GM12878 (cell line): ENCODE data around the gene METRN. TPM values are rescaled to one million over a fixed set of nuclear protein-coding genes. Genes with fewer than 3 reads are reported as not detected.
"Not testable (repeated sequence)": the region's sequence is repeated elsewhere in the genome, so short reads cannot be mapped to it uniquely, and the experiment has no call there.

Source experiments
- ATAC-seq: fragments of 200-7000 bp; cut with Tn5 transposase; 3 replicates; pipeline ENCODE4 v1.9.1; 2020; ENCODE audit warnings: mild to moderate bottlenecking, moderate library complexity
- BruUV-seq: library from RNA; stranded (reverse); fragments of 400-500 nt; replicated peaks from 2 replicates; lab custom pipeline; 2021; lab: Mats Ljungman, UMichigan
- CTCF ChIA-PET: fragments of 300-600 bp; sonication (Branson Sonifier 250); formaldehyde crosslinking; extraction: SDS; loops from one replicate; lab custom pipeline; 2021; ENCODE audit warnings: inconsistent platforms; lab: Yijun Ruan, JAX
- POLR2A ChIA-PET: fragments of 350-600 bp; formaldehyde crosslinking; extraction: SDS; loops from one replicate; lab custom pipeline; 2021; ENCODE audit warnings: inconsistent platforms; lab: Charles Lee
- RAD21 ChIA-PET: fragments of 300-600 bp; sonication (Branson Sonifier 250); formaldehyde crosslinking; loops from one replicate; lab custom pipeline; 2023; ENCODE audit warnings: antibody characterized with exemption; ENCODE audit not compliant: unreplicated experiment; lab: Charles Lee
- SMC1A ChIA-PET: fragments of 300-600 bp; sonication (Branson Sonifier 250); formaldehyde crosslinking; loops from one replicate; lab custom pipeline; 2023; ENCODE audit not compliant: unreplicated experiment, uncharacterized antibody; lab: Charles Lee
- DNase-seq: peaks from one replicate; pipeline ENCODE4 v3.0.0-alpha.2; 2011; ENCODE audit warnings: low read depth, low spot score
- FAIRE-seq: peaks from 3 replicates; lab custom pipeline; 2011; peaks lifted over from hg19 to GRCh38; lab: Jason Lieb, UNC
- H2AFZ ChIP-seq: 2 replicates; pipeline ENCODE4 v1.6.0; 2011; ENCODE audit warnings: low read depth, low read length, control low read depth; ENCODE audit not compliant: control insufficient read depth
- H3K27ac ChIP-seq: 2 replicates; pipeline ENCODE4 v1.5.1; 2011; ENCODE audit warnings: control low read depth; ENCODE audit not compliant: control insufficient read depth, insufficient read depth
- H3K27me3 ChIP-seq, 2 experiments: replicated peaks in 1 of 2; 2 replicates each; pipeline versions ENCODE4 v1.6.0 to v1.6.1; 2011; ENCODE audit warnings: low read length in 1 of 2; ENCODE audit not compliant: control insufficient read depth in 2 of 2, insufficient read depth in 2 of 2
- H3K36me3 ChIP-seq, 2 experiments: 2 replicates each; pipeline ENCODE4 v1.5.1; 2011; ENCODE audit warnings: low read length in 1 of 2; ENCODE audit not compliant: control insufficient read depth in 2 of 2, insufficient read depth in 2 of 2
- H3K4me1 ChIP-seq: 2 replicates; pipeline ENCODE4 v1.6.1; 2011; ENCODE audit warnings: mild to moderate bottlenecking, low read length, moderate library complexity, mixed read lengths; ENCODE audit not compliant: control insufficient read depth, insufficient read depth
- H3K4me2 ChIP-seq: 2 replicates; pipeline ENCODE4 v1.6.0; 2011; ENCODE audit warnings: control low read depth; ENCODE audit not compliant: control insufficient read depth, insufficient read depth
- H3K4me3 ChIP-seq: fragments of 200-600 bp; sonication (generic); 2 replicates; pipeline ENCODE4 v1.5.1; 2016
- H3K79me2 ChIP-seq: 2 replicates; pipeline ENCODE4 v1.6.0; 2011; ENCODE audit warnings: low read length; ENCODE audit not compliant: control insufficient read depth, insufficient read depth
- H3K9ac ChIP-seq: 2 replicates; pipeline ENCODE4 v1.8.0; 2011; ENCODE audit warnings: low read length, control low read depth, mixed read lengths; ENCODE audit not compliant: control insufficient read depth, insufficient read depth
- H3K9me3 ChIP-seq: replicated peaks from 3 replicates; pipeline ENCODE4 v1.5.1; 2011; ENCODE audit warnings: mild to moderate bottlenecking, low read length; ENCODE audit not compliant: control insufficient read depth, insufficient read depth
- H4K20me1 ChIP-seq: 2 replicates; pipeline ENCODE4 v1.6.0; 2011; ENCODE audit not compliant: control insufficient read depth, insufficient read depth
- NBN ChIP-seq: fragments of 450-650 bp; IDR thresholded peaks from 2 replicates; pipeline ENCODE4 v1.6.1; 2016
- NR2C1 ChIP-seq: fragments of 450-650 bp; IDR thresholded peaks from 2 replicates; pipeline ENCODE4 v1.6.1; 2017; ENCODE audit warnings: antibody characterized with exemption, mild to moderate bottlenecking, moderate library complexity
- NR2F1 ChIP-seq: fragments of 450-650 bp; conservative IDR thresholded peaks from 2 replicates; pipeline ENCODE4 v1.6.1; 2017; ENCODE audit warnings: mild to moderate bottlenecking
- POLR2A ChIP-seq: IDR thresholded peaks from 2 replicates; pipeline ENCODE4 v1.6.1; 2011; ENCODE audit warnings: low read depth, mild to moderate bottlenecking, low read length
- SMAD1 ChIP-seq: fragments of 450-650 bp; IDR thresholded peaks from 2 replicates; pipeline ENCODE4 v1.6.1; 2018; ENCODE audit warnings: mild to moderate bottlenecking, low read depth; ENCODE audit not compliant: partially characterized antibody
- WGBS: methylation state at CpG from one replicate; pipeline ENCODE4 v1.1.6; 2016; ENCODE audit warnings: low lambda C conversion rate; ENCODE audit not compliant: insufficient replicate concordance, insufficient coverage; ENCODE audit errors: missing lambda C conversion rate; 5-methylcytosine and 5-hydroxymethylcytosine counted together
- in situ Hi-C: fragments of 300-500 bp; cut with MboI; formaldehyde crosslinking; loops from 9 replicates; pipeline ENCODE4 v1.14.3; 2018; ENCODE audit warnings: mixed read lengths
- intact Hi-C: fragments of 100-400 bp; cut with micrococcal nuclease; formaldehyde crosslinking; loops from one replicate; pipeline ENCODE4 v1.14.2; 2022; ENCODE audit not compliant: unreplicated experiment
- polyA plus RNA-seq, 11 experiments: library from polyadenylated mRNA; depleted of rRNA in 4 of 11; unstranded in 6 of 11; stranded (reverse) in 5 of 11; fragments of >200 nt; fragmentation: Nextera tagmentation in 4 of 11; fragmentation: Illumina TruSeq in 1 of 11; extraction: Ambion mirVana in 4 of 11; extraction: Trizol in 1 of 11; gene quantifications; 1 replicate in 1 of 11; 2 replicates in 10 of 11; pipeline versions ENCODE4 v1.2.1 to v1.2.3, GENCODE V29; 2011 to 2016; ENCODE audit warnings: inconsistent platforms in 2 of 11, missing spikeins in 2 of 11, low read depth in 1 of 11
- total RNA-seq, 4 experiments: library from RNA; depleted of rRNA in 3 of 4; stranded (reverse); fragments of >200 nt in 3 of 4; fragmentation: Illumina TruSeq in 1 of 4; extraction: Trizol in 1 of 4; gene quantifications; 2 replicates each; pipeline versions ENCODE4 v1.2.1 to v1.2.3, GENCODE V29; 2013 to 2021
- TF ChIP-seq, protein P1 (sequence below): IDR thresholded peaks from 2 replicates; pipeline ENCODE4 v1.6.1; 2011; ENCODE audit warnings: mild to moderate bottlenecking, low read depth, low read length, moderate library complexity; ENCODE audit not compliant: insufficient replicate concordance
- TF ChIP-seq, protein P2 (sequence below): fragments of 450-650 bp; IDR thresholded peaks from 2 replicates; pipeline ENCODE4 v1.6.1; 2016; ENCODE audit warnings: mild to moderate bottlenecking

Gene METRN
- total and polyA plus RNA-seq, 10 of the 15 experiments (the other 5 are each of a cell fraction or from before 2014, with no cell fraction given): 0.11 to 12.8 (median 1.1) TPM; not detected in 1

GRCh38 chr16:689175-689897 lies 25.6 kb upstream of the METRN start:
- peak overlapping the region; percentile 96 for H3K9ac ChIP-seq
- SMC1A ChIA-PET: no interaction called here
- no peak overlapping the region for H2AFZ ChIP-seq
- no peaks in the 10 kb centered on the region; the same call in 2 of the 3 replicates for H3K9me3 ChIP-seq
- no peak for DNase-seq
- peak overlapping the region; percentile 73 for H3K27ac ChIP-seq
- CTCF ChIA-PET: interaction anchor here (1.0 to 1.6 kb wide), 4 partner anchors 9 to 97 kb away, joined by 3 to 4 read pairs (median 3); partner anchors contain the start of gene STUB1
- in situ Hi-C loops: no loop called here
- 78% methylated on average over 26 of the region's 26 CpGs for WGBS
- H3K4me1 ChIP-seq: peaks cover 4% of the 10 kb centered on the region
- ATAC-seq: no peak
- peak overlapping the region; percentile 93 for H3K4me3 ChIP-seq
- POLR2A ChIA-PET: interaction anchor here (0.9 to 2.0 kb wide), 2 partner anchors 8 to 20 kb away, joined by 3 to 13 read pairs; partner anchors contain the start of gene STUB1
- H3K27me3 ChIP-seq: peaks cover 0 to 1% of the 10 kb centered on the region in 2 experiments; a peak in 1 of 4 replicates
- no peaks in the 10 kb centered on the region for H4K20me1 ChIP-seq
- H3K79me2 ChIP-seq: peaks cover 9% of the 10 kb centered on the region
- no TSS peak for BruUV-seq
- RAD21 ChIA-PET: interaction anchor here (1.0 kb wide), 2 partner anchors 8 to 22 kb away, joined by 3 to 4 read pairs; partner anchors contain the start of gene RHOT2
- intact Hi-C loops: no loop called here
- FAIRE-seq: no peak
- peak overlapping the region; percentile 88 for H3K4me2 ChIP-seq
- H3K36me3 ChIP-seq: peaks cover 0 to 6% of the 10 kb centered on the region in 2 experiments; a peak in 2 of 4 replicates
- TF ChIP-seq, protein P1, sequence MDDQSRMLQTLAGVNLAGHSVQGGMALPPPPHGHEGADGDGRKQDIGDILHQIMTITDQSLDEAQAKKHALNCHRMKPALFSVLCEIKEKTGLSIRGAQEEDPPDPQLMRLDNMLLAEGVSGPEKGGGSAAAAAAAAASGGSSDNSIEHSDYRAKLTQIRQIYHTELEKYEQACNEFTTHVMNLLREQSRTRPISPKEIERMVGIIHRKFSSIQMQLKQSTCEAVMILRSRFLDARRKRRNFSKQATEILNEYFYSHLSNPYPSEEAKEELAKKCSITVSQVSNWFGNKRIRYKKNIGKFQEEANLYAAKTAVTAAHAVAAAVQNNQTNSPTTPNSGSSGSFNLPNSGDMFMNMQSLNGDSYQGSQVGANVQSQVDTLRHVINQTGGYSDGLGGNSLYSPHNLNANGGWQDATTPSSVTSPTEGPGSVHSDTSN: peak; percentile 56
- TF ChIP-seq, protein P2, sequence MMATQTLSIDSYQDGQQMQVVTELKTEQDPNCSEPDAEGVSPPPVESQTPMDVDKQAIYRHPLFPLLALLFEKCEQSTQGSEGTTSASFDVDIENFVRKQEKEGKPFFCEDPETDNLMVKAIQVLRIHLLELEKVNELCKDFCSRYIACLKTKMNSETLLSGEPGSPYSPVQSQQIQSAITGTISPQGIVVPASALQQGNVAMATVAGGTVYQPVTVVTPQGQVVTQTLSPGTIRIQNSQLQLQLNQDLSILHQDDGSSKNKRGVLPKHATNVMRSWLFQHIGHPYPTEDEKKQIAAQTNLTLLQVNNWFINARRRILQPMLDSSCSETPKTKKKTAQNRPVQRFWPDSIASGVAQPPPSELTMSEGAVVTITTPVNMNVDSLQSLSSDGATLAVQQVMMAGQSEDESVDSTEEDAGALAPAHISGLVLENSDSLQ: peak; percentile 71; the same call in 1 of the 2 replicates
- peak; percentile 71; the same call in 1 of the 2 replicates for TF ChIP-seq NR2F1
- TF ChIP-seq NBN: no peak
- TF ChIP-seq NR2C1: 0 out of 2 replicates have a peak, but pooled peaks have one; percentile 28
- TF ChIP-seq SMAD1: no peak
- peak; percentile 56 for TF ChIP-seq POLR2A

DNA sequence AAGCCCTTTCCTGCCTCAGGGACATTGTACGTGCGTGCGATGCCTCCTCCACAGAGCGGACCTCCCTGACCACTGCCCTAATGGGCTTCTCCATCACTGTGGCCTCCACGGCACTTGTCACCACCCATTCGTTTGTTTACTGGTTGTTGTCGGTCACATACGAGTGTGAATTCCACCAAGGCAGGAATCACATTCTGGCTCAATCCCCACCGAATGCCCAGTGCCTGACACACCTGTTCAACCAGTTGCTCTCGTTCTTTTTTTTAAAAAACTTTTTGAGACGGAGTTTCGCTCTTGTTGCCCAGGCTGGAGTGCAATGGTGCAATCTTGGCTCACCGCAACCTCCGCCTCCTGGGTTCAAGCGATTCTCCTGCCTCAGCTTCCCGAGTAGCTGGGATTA lies 23.7 kb upstream of the METRN start:
- H4K20me1 ChIP-seq, CTCF ChIA-PET, BruUV-seq, H3K4me2 ChIP-seq, DNase-seq, H3K9ac ChIP-seq, H3K27me3 ChIP-seq, H3K27ac ChIP-seq, ATAC-seq, FAIRE-seq, SMC1A ChIA-PET, H3K9me3 ChIP-seq, H2AFZ ChIP-seq, POLR2A ChIA-PET, in situ Hi-C loops, H3K79me2 ChIP-seq, H3K4me3 ChIP-seq, RAD21 ChIA-PET, intact Hi-C loops, H3K36me3 ChIP-seq: not testable (repeated sequence)
- H3K4me1 ChIP-seq: peaks cover 12% of the 10 kb centered on the region
- 72% methylated on average over 16 of the region's 16 CpGs for WGBS
